ENCODE results near the gene CACNA1S.

Gene CACNA1S

DNA sequence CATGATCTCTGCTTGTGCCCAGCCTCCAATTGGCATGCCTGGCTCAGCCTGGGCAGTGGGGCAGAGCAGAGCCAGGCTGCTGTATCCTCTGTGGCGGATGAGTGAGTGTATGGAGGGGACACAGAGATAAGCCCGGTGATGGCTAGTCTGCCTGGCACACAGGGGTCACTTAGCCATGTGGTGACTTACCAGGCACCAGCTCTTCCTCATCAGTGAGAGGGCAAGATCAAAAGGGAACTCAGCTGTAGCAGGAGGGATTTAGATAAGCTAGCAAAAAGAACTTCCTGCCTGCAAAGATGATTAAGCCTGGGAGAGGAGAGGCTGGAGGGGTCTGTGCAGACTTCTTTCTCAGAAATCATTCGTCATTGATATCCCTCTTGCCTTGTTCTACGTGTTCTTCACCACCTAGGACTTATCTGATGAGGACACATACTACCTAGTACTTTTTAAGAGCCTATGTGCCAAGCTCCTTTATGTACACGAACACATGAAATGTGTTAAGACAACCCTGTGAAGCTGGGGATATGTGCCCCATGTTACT is 96.6 kb downstream of the CACNA1S start:
- FAIRE-seq (no peak), DNase-seq (ENCODE audit: low spot score) (peak; percentile 70)

DNA sequence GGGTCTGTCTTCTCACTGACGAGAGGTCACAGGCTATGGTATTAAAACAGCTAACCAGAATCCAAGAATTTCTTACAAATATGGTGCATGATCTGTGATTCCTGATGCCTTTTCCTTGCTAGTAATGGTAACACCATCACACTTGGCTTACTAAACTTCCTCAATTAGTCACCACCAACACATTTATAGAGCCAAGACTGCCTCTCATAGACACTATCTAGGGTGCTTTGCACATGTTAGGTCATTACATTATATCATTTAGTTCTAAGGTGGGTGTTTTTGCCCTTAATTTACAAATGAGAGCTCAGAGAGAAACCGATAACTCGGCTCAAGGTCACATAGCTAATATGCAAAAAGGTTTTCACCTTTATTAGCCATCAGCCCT is 97.4 kb downstream of the CACNA1S start:
- FAIRE-seq (no peak), DNase-seq (ENCODE audit: low spot score) (no peak)

DNA sequence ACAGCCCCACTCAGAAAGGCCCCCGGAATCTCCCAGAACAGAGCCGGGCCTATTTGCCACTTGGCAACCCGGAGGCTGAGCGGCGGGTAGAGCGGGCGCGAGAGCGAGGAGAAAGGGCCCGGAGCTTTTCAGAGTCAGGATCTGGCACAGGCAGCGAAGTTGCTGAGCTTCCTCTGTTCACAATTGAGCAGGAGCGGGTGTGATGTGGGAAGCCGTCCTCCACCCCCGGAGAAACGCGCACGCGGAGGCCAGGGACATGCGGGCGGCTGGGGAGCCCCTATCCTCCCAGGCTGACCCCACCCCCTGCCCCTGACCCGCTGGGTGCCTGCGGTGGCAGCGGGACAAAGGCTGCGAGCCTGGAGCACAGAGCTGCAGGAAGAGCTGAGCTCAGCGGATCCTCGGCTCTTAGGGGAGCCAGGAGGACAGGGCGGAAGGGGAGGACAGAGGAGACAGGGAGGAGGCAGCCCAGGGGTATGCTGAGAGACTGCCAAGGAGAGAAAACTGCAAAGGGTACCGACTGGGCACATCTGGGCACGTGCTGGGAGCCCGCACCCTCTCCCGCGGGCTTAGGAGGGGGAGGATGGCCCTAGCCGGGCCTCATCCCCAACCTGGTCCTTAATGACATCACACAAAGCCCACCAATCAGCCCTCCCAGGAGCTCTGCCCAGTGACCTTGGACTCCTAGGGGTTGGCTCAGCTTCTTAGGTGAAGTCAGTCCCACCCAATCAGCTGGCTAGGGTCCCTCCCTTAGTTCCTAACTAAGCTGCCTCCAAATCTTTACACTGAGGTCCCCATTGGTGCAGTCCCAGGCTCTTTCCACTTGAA is 98.0 kb downstream of the CACNA1S start:
- DNase-seq (ENCODE audit: low spot score), result no peak
- no peak for FAIRE-seq

DNA sequence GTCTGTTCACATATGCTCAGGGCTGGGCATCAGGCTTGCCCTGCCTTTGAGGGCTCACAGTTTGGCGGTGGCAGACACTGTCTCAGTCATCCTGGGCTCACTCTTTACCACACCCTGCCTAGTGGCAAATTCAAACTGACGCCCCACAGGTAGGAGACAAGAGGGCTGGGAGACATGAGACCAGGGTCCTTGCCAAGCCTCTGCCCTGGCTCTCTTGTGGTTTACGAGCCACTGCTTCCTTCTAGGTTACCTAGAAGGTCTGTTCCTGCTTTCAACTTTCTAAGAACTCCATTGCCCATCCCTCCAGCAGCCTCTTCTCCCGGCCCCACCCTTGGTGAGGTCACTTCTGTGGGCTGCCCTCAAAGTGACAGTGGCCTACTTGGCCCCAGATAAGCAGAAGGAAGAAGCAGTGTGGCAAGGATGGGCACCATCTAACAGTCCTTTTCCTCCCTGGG is 99.2 kb downstream of the CACNA1S start:
- FAIRE-seq (no peak), DNase-seq (ENCODE audit: low spot score) (no peak)

DNA sequence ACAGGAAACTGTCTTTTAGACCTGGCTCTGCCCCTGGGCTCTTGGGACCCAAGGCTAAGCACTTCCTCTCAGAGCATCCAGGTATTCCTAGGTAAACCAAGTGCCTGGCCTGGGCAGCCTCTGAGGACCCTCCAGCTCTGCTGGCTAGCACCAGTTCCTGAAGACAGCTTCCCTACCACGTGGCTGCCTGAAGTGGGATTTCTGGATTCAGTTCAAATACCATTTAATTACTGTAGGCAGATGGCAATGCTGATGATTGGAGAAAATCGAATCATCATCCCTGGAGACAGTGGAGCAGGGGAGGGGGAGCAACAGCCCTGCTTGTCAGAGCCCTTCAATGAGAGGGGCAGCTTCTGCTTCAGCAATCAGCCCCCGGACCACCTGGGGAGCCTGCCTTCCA is 100.6 kb downstream of the CACNA1S start:
- DNase-seq (ENCODE audit: low spot score) (no peak), FAIRE-seq (no peak)

DNA sequence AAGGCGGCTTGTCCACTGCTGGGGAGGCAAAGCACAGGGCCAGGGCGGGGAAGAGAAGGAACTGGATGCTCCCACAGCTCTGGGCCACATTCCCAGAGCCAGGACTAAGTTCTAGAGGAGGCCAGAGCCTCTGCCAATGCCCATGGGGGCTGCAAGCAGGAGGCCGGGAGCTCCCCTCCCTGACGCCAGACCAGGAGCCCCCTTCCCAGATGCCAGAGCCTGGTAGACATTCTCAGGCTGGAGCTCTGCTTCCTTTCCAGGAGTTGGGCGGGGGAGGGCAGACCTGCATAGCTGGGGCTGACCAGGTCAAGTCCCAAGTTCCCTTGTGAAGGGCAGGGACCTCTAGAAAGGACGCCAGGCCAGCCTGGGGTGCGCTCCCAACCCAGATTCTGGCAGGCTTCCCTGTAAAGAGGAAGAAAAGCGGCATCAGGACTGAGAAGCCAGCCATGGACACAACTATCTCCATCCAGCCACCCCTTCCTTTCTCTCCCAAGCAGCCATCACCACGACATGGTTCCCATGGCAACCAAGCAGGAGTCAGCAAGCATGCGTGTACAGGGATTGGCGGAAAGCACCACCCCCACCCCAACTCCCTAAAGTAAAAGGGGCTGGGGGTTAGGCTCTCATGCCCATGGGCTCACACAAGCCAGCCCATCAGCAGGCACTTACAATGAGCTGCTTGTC is 102.1 kb downstream of the CACNA1S start:
- FAIRE-seq, result no peak
- no peak for DNase-seq (ENCODE audit: low spot score)

DNA sequence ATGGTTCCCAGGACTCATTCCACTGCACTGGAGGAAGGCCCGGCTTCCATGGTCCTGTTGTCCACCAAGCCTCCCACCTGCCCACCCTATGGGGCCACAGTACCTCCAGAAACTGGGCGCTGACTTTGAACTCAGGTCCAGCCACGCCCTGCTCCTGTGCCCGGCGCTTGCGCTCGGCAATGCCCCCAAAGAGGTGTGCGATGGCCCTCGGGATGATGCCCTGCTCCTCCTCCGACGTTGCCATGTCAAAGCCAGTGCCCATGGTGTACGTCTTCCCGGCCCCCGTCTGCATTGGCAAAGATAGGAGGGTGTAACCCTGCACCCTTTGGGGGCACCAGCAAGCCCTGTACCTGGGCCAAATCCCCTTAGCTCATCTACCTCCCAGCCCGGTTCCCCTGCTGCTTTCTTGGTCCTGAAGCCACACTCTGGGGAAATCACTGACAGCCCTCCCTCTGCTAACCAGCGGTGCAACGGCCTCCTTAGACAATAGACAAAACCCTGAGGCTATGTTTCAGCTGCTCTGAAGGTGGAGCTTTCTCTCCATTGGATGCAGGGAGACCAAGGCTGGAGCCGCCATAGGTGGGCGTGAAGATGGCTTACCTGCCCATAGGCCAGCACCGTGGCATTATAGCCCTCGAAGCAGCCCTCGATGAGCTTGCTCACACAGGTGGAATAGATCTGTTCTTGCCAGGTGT is 103.4 kb downstream of the CACNA1S start:
- FAIRE-seq (no peak), DNase-seq (ENCODE audit: low spot score) (no peak)

DNA sequence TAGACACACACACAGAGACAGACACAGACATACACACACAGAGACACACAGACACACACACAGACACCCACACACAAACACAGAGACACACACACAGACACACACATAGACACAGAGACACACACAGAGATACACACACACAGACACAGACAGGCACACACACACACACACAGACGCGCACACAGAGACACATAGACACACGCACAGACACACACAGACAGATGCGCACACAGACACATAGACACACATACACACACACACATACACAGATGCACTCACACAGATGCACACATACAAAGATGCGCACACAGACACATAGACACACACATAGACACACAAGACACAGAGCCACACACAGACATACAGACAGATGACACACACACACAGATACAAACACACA is 104.7 kb downstream of the CACNA1S start:
- no peak for FAIRE-seq
- no peak for DNase-seq (ENCODE audit: low spot score)

DNA sequence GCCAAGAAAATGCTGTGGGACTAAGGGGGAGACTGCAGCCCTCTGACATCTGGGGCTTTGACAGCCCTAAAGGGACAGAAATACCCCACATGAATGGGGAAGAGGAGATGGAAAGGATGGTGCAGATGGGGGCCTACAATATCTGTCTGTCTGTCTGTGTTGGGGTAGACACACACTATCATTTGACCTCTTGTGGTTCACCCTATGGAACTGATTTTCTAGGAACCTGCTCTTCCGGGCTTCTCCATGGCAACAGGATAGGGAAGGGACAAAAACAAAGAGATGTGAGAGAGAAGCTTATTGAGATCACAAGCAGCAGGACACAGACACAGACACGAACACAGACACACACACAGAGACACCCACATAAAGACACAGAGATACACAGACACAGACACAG is 105.8 kb downstream of the CACNA1S start:
- DNase-seq (ENCODE audit: low spot score), result no peak
- no peak for FAIRE-seq

DNA sequence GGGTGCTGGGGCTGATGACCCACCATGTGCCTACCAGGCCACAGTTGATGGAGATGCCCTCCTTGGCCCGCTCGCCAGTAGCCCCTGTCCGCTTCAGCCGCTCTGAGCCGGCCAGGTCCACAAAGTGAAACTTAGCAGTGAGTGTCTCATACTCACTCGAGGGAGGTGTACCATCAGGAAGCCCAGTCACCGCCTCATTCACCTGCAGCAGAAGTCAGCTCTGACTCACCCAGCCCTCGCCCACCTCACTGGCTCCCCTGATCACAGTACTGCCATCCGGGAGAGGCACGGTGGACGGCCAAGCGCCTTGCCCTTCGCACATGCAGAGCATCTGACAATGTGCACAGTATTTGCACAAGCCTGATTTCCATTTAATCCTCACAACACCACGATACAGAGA is 107.5 kb downstream of the CACNA1S start:
- DNase-seq (ENCODE audit: low spot score) (no peak), FAIRE-seq (no peak)

DNA sequence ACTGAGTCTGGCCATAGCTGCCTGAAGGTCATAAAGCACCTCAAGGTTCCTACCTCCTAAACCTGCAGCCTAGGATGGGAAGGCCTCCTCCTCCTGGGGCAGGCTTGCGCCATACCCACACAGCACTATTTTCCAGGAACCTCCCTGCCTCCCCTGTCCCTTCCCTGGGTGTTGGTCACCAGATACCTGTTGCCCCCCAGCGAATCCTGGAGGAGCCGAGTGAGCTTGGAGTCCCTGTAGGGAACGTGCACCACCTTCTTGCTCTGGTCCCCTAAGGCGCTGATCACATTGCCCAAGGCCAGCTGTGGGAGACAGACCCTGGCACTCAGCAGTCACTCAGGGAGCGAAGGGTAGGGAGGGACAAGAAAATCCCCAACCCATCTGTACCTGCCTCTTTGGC is 108.1 kb downstream of the CACNA1S start:
- no peak for DNase-seq (ENCODE audit: low spot score)
- FAIRE-seq, result no peak

DNA sequence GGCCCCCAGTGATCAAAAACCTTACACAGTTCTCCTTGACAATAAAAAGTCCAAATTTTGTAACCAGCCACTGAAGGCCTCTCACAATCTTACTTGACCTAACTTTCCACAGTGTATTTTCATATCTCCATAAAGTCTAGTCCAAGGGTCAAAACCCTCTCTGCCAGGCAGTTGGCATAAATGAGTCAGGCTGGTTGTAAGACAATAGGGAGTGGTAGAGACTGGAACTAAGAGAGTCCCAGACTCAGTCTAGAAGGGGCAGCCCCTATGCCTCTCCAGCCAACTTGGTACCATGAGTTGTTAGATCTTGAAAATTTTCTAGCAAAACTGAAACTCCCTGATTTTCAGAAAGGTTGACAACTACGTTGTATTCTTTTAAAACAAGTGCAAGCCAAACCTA is 109.7 kb downstream of the CACNA1S start:
- no peak for DNase-seq (ENCODE audit: low spot score)
- FAIRE-seq, result no peak

DNA sequence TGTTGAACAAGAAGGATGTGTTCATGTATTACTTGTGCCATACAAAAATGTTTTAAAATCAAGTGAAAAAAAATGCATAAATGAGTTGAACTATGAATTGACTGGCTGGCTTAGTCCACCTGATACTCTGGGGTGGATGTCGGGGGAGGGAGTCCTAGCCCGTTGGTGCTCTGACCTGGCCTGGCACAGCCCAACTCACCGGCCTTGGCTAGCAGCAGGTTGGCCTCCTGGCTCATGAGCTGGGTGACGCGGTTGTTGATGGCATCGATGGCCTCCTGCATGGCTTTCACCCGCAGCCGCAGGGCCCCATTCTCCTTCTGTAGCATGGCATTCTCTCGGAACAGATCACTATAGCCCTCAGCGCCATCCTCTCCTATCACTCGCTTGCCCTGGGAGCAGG is 110.3 kb downstream of the CACNA1S start:
- FAIRE-seq (no peak), DNase-seq (ENCODE audit: low spot score) (no peak)

DNA sequence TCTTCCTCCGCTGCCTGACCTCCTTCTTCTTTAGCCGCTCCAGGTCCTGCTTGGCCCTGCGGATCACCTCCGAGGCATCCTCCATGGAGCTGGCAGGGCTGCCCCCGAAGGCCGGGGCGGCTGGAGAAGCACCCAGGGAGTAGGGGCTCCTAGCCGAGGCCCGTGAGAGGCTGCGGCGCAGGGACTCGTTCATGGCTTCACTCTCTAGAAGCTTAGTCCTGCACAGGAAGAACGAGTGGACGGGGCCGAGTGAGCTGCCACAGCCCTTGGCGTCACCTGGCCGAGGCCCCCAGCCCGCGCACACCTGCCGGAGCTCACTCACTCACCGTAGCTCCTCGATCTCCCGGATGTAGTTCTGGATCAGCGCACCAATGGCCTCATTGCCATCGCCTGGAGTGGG is 111.8 kb downstream of the CACNA1S start:
- FAIRE-seq (no peak), DNase-seq (ENCODE audit: low spot score) (no peak)

DNA sequence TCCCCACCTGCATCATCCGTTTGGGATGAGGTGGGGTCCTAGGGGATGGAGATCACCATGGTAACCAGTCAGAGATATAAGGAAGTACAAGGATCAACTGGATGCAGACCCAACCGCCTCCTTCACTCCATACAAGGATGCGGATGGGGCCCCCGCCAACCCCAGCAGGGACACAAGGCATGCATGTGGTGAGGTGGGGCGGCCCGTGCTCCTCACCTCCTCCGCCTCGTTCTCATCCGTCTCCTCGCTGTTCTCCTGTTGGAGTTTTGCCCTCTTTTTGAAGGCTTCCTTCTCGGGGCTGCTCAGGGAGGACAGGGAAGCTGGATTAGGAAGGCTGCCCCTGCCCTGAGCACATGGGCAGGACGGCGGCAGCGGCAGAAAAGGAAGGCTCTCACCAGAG is 112.6 kb downstream of the CACNA1S start:
- FAIRE-seq (no peak), DNase-seq (ENCODE audit: low spot score) (no peak)

DNA sequence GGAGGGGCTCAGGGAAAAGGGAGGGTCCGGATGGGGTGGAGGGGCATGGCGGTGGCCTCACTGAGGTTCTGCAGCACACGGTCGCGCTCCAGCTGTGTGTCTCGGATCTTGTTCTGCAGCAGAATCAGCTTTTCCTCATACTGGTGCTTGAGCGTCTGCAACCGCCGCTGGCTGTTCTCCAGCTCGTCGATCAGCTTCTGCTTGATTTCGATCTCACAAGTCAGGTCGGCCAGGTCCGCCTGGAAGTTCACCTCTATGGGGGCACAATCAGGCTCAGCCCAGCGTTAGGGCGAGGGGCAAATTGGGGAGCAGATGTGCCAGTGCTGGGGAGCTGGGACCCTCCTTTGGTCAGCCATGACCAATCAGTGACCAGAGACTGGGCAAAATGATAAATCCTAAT is 113.9 kb downstream of the CACNA1S start:
- DNase-seq (ENCODE audit: low spot score), result no peak
- no peak for FAIRE-seq

DNA sequence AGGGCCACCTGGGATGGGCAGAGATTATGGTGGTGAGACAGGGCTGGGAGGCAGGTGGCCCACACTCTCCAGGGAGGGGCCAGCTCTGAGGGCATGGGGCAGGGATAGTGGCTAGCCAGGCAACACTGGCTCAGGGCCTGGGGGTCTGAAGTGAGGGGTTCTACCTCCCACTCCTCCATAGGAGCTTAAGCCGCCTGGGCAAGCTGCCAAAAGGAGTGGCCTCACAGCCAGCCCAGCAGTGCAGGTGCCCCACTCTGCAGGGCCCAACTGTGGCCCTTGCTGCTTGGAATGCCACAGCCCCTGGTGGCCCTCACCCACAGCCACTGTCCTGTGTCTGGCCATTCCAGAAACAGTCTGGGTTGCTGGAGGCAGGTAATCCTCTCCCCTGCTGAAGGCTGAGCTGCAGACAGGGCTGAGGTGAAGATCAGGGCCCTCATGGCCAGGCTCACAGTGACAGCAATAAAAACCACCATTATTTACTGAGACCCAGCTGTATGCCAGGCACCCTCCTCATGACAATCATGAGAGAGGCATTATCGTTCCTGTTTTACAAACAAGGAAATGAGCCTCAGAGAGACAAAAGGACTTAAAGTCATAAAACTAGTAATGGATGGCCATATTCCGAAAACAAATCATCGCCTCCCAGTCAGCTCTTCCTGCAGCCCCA is 119.7 kb downstream of the CACNA1S start:
- no peak for FAIRE-seq

DNA sequence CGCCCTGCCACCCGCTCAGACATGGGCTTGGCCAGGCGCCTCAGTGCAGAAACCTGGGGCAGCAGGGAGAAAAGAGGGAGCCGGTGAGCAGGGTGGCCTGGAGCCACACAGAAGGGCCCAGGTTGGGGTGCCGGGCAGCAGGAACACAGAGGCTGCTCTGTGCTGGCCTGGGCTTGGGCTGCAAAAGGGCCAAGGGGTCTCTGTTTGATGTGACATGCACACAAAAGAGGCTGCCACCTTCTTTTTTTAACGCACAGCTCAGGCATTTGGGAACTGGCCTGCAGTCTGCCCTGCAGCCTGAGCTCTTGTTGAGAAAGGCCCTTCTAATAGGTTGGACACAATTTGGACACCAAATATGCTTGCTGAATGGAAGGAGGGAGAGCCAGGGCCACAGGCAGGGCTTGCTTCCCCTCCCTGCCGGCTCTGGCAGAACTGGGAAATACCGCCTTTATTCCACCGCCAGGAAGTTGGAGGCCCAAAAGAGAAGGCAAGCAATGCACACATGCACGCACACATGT is 121.1 kb downstream of the CACNA1S start:
- no peak for FAIRE-seq
- no peak for DNase-seq (ENCODE audit: low spot score)

More for the DNA sequence above, 119.7 kb downstream of the CACNA1S start:
- no peak for DNase-seq (ENCODE audit: low spot score)

DNA sequence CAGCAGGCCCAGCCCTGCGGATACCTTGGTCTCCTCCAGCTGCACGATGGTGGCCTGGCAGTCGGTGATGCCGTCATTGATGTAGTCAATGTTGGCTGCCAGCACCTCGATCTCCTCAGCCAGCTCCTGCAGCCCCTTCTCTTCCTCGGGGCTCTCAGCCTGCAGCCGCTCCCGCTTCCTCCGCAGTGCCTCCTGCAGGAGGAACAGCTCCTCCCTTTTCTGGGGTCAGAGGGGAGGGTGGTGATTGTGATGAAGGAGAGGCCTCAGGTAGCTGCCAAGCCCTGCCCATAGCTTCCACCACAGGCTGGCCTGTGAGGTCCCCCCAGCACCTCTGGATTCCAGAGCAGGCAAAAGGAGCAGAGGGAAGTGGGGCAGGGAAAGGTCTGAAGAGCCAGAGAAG is 122.1 kb downstream of the CACNA1S start:
- no peak for FAIRE-seq

More for the DNA sequence above, 122.1 kb downstream of the CACNA1S start:
- DNase-seq (ENCODE audit: low spot score), result no peak

Data from RCC 7860 (cell line).